ENCODE results near the gene FBXO34. TPM values are rescaled to one million over a fixed set of nuclear protein-coding genes. Genes with fewer than 3 reads are reported as not detected.

Gene FBXO34
- total and polyA plus RNA-seq, 2 of the 13 experiments (the other 11 are each of a cell fraction or from before 2014, with no cell fraction given), result 8.8 to 13.5 TPM

GRCh38 chr14:55377236-55377635 is 106.0 kb downstream of the FBXO34 start (continued):
- no peak for TF ChIP-seq MAZ (IDR thresholded peaks at IDR 0.05; ENCODE audit: borderline replicate concordance, low read depth, low read length)
- no peak for TF ChIP-seq MAZ (CRISPR knock-in tag; IDR thresholded peaks at IDR 0.05; ENCODE audit: low read depth)
- TF ChIP-seq, protein P1, sequence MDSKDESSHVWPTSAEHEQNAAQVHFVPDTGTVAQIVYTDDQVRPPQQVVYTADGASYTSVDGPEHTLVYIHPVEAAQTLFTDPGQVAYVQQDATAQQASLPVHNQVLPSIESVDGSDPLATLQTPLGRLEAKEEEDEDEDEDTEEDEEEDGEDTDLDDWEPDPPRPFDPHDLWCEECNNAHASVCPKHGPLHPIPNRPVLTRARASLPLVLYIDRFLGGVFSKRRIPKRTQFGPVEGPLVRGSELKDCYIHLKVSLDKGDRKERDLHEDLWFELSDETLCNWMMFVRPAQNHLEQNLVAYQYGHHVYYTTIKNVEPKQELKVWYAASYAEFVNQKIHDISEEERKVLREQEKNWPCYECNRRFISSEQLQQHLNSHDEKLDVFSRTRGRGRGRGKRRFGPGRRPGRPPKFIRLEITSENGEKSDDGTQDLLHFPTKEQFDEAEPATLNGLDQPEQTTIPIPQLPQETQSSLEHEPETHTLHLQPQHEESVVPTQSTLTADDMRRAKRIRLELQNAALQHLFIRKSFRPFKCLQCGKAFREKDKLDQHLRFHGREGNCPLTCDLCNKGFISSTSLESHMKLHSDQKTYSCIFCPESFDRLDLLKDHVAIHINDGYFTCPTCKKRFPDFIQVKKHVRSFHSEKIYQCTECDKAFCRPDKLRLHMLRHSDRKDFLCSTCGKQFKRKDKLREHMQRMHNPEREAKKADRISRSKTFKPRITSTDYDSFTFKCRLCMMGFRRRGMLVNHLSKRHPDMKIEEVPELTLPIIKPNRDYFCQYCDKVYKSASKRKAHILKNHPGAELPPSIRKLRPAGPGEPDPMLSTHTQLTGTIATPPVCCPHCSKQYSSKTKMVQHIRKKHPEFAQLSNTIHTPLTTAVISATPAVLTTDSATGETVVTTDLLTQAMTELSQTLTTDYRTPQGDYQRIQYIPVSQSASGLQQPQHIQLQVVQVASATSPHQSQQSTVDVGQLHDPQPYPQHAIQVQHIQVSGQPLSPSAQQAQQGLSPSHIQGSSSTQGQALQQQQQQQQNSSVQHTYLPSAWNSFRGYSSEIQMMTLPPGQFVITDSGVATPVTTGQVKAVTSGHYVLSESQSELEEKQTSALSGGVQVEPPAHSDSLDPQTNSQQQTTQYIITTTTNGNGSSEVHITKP (CRISPR knock-in tag; IDR thresholded peaks at IDR 0.05; ENCODE audit: low read depth), result no peak
- no peak for TF ChIP-seq CC2D1A (CRISPR knock-in tag; IDR thresholded peaks at IDR 0.05)
- no peak for TF ChIP-seq ZNF589 (CRISPR knock-in tag; conservative IDR thresholded peaks at IDR 0.05)
- no peak for TF ChIP-seq ZNF747 (CRISPR knock-in tag; IDR thresholded peaks at IDR 0.05; ENCODE audit: borderline replicate concordance)
- no peak for TF ChIP-seq ZNF546 (CRISPR knock-in tag; conservative IDR thresholded peaks at IDR 0.05)

- Histone ChIP-seq H3K9me3 (ENCODE audit: low read length) (no peaks in the 10 kb centered on the region), H3K4me1 (ENCODE audit: insufficient read depth, low read length) (peaks cover 14% of the 10 kb centered on the region), H3K4me2 (ENCODE audit: low read depth, low read length) (0 out of 2 replicates have a peak overlapping the region, but pooled peaks have one; percentile 30), H3K79me2 (ENCODE audit: insufficient read depth, low read length) (no peaks in the 10 kb centered on the region), H3K36me3 (replicated peaks in 1 of 2; ENCODE audit: control insufficient read depth in 1 of 2, insufficient read depth in 2 of 2, low read length in 2 of 2) (peaks cover 10 to 46% of the 10 kb centered on the region in 2 experiments), H4K20me1 (ENCODE audit: insufficient read depth, low read length) (no peaks in the 10 kb centered on the region), H3K4me3 (replicated peaks in 1 of 3; ENCODE audit: insufficient read depth in 1 of 3, low read depth in 2 of 3, low read length in 3 of 3) (no peak overlapping the region), H3K27ac (ENCODE audit: extremely low read length, insufficient read depth, low read length) (no peak overlapping the region), H3K9ac (ENCODE audit: insufficient read depth, low read depth, low read length) (no peak overlapping the region), H3K27me3 (ENCODE audit: control insufficient read depth in 1 of 2, insufficient read depth in 2 of 2, low read length in 2 of 2) (no peaks in the 10 kb centered on the region), H2AFZ (ENCODE audit: low read length) (no peak overlapping the region)
- ChIA-PET CTCF (ENCODE audit: low intra/inter-chr PET ratio, low total read pairs) (no interaction called here), POLR2A (no interaction called here)
- no TSS peak for BruUV-seq (replicated peaks)
- ATAC-seq, result peak; percentile 86
- peak; percentile 68 for DNase-seq (ENCODE audit: low spot score)
- 42% methylated on average over 5 of the region's 5 CpGs for WGBS (ENCODE audit: low lambda C conversion rate)
- in situ Hi-C loops (cut with HindIII; ENCODE audit: extremely low pct_ligation_motif_present, low pct_unique_long_range_greater_than_20kb), result no loop called here
- peak; percentile 57 for FAIRE-seq
- intact Hi-C loops (cut with micrococcal nuclease; ENCODE audit: unreplicated experiment), result no loop called here
- no peak for TF ChIP-seq FOXP1 (IDR thresholded peaks at IDR 0.05)
- no peak for TF ChIP-seq FOXP1 (CRISPR knock-in tag; IDR thresholded peaks at IDR 0.05)
- peak; percentile 84 for TF ChIP-seq ZBTB21 (CRISPR knock-in tag; IDR thresholded peaks at IDR 0.05)
- 0 out of 2 replicates have a peak, but pooled peaks have one; percentile 32 for TF ChIP-seq ARID5B (CRISPR knock-in tag; IDR thresholded peaks at IDR 0.05)
- no peak for TF ChIP-seq ZNF644 (CRISPR knock-in tag; IDR thresholded peaks at IDR 0.05; ENCODE audit: low read depth)
- no peak for TF ChIP-seq ELF1 (CRISPR knock-in tag; IDR thresholded peaks at IDR 0.05)
- TF ChIP-seq HOMEZ (CRISPR knock-in tag; IDR thresholded peaks at IDR 0.05; ENCODE audit: low read depth), result peak; percentile 58; the same call in 1 of the 2 replicates
- TF ChIP-seq KDM4B (CRISPR knock-in tag; IDR thresholded peaks at IDR 0.05), result no peak
- TF ChIP-seq ZNF572 (CRISPR knock-in tag; IDR thresholded peaks at IDR 0.05), result no peak
Measured at GRCh38 chr14:55381040-55381439, 109.8 kb downstream of the FBXO34 start.

Measured in HepG2 (cell line).